GM21367 (cell line): ENCODE measurements around the gene NCCRP1.
"Not testable (repeated sequence)": the region's sequence is repeated elsewhere in the genome, so short reads cannot be mapped to it uniquely, and the experiment has no call there.

Source experiments
- ATAC-seq: cut with Tn5 transposase; IDR thresholded peaks from one replicate; pipeline ENCODE4 v1.9.1; 2021; ENCODE audit not compliant: unreplicated experiment

Gene NCCRP1

DNA sequence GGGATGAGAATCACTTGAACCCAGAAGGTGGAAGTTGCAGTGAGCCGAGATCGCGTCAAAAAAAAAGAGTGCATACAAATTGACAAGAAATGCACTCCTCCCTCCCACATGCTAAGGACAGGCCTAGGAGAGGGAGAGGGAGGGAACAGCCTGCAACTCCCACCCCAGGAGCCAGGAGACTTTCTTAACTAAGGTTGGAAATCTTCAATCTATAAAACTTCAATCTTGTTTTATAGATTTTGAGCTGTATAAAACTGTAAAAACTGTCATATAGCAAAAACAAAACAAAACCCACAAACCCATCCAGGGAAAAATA, 8.6 kb downstream of the NCCRP1 start:
- no peak for ATAC-seq

DNA sequence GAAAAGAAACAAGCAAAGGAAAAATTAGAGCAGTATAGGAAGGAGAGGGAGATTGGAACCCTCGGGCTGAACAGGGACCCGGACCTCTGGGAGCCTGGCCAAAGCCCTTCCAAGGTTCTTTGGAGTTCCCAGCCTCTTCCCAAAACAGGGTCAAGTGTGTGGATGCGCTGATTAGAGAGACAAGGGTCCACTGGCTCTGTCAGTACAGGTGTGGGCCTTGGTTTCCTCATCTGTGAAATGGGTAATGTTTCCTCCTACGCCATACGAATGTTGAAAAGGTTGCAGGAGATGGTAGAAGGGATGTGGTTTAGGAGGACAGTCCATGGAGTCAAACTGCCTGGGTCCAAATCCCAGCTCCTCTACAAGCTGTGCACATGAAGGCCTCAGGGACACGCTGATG, 9.4 kb downstream of the NCCRP1 start:
- no peak for ATAC-seq

DNA sequence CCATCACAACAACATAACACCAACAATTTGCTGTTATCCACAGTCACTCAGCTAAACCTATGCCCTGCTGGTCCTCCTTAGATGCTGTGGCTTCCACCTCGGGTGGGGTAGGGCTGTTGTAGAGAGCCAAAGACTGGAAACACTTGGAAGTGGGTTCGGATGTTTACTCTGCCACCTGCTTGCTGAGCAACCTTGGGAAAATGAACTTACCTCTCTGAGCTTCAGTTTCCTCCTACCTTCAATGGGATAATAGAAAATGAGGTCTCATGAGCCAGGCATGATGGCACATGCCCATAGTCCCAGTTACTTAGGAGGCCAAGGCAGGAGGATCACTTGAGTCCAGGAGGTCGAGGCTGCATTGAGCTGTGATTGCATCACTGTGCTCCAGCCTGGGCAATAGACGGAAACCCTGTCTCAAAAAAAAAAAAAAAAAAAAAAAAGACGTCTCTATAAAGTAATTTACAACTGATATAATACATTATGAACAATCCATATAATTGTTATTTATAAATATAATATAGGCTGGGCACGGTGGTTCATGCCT, 10.6 kb downstream of the NCCRP1 start:
- ATAC-seq: no peak

DNA sequence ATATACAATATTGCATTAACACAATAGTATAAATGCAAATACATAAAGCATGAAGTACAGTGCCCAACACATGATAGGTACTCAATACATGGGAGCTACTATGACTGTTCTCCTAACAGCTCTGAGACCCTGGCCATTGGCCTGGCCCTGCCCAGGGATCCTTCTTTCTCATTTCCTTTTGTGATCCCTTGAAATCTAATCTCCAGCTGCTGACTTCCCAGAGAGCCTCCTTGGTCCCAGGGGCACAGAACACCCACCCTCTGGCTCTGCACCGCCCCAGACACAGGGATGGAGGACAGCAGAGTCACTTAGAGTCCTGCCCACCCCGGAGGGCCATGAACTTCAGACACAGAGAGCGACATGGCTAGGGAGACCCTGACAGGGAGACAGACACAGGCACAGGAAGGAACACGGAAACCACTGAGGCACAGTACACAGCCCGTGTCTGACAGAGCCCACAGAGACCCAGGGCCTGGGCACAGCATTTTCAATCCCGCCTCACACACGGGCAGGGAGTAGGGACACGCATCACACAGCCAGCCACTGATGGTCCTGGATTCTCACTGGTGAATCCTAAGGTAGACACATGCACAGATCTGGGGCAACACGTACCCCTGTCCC, 11.5 kb downstream of the NCCRP1 start:
- no peak for ATAC-seq

DNA sequence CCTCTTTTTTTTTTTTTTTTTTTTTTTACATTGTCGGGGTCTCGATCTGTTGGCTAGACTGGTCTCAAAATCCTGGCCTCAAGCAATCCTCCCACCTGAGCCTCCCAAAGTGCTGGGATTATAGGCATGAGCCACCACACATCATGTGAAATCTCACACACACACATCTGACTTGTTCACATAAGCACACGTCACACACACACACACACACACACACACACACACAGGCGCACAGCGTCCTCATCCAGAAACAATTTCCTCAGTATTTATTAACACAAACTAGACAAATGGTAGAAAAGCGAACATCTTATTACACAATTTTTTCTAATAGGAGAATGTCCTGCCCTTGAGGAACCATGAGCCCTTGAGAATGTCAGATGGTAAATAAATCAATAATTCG, 12.4 kb downstream of the NCCRP1 start:
- ATAC-seq: no peak

DNA sequence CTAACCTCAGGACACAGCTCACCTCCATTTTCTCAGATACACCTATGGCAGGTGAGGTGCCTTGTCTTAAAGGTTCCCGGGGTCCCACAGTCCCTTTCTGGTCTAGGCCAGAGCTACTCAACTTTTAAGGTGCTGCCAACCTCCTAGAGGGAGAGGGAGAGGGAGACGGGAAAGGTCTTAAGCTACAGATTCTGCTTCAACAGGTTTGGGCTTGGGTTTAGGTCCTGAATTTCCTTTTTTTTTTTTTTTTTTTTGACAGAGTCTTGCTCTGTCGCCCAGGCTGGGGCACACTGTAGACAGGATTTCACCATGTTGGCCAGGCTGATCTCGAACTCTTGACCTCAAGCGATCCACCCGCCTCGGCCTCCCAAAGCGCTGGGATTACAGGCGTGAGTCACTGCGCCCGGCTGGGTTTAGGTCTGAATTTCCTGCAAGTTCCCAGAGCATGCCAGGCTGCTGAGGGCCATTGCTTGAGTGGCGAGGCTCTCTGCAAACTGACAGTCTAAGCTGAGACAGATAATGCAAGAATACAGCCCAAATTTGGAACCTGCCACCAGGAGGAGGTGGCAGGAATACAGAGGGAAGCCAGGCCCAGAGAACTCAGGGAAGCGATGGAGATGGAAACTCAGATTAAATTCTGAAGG, 15.1 kb downstream of the NCCRP1 start:
- no peak for ATAC-seq

DNA sequence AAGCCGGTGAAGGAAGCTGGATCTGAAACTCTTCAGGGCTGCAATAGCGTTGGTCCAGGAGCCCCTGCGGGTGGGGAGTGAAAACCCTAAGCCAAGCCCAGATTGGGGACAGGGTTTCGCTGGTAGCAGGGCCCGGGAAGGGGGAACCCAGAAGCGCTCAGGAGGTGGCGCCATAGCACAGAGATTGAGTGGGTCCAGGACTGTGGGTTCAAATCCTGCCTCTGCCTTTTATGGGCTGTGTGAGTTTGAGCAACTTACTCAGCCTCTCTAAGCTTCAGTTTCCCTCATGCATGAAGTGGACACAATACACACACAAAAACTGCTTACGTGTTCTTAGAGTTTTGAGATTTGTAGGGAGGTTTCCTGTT, 15.6 kb downstream of the NCCRP1 start:
- no peak for ATAC-seq

DNA sequence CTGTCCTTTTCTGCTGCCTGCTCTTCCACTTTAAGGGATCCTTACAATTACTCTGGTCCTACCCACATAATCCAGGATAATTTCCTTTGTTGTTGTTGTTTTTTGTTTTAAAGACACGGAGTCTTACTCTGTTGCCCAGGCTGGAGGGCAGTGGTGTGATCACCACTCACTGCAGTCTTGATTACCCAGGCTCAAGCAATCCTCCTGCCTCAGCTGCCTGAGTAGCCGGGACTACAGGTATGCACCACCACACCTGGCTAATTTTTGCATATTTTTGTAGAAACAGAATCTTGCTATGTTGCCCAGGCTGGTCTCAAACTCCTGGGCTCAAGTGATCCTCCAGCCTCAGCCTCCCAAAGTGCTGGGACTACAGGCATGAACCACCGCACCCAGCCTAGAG, 18.6 kb downstream of the NCCRP1 start:
- ATAC-seq: not testable (repeated sequence)

DNA sequence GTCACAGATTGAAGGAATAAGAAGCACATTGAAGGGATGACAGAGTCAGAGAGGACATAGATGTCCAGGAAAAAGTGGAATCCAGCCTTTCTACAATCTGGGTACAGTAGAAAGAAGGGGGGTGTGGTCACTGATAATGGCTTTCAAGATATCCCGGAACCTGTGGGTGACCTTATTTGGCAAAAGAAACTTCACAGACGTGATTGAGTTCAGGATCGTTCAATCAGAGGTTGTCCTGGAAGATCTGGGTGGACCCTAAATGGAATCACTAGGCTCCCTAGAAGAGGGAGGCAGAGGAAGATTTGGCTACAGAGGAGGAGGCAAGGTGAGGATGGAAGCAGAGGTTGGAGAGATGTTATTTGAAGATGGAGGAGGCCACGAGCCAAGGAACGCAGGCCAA, 20.3 kb downstream of the NCCRP1 start:
- no peak for ATAC-seq

DNA sequence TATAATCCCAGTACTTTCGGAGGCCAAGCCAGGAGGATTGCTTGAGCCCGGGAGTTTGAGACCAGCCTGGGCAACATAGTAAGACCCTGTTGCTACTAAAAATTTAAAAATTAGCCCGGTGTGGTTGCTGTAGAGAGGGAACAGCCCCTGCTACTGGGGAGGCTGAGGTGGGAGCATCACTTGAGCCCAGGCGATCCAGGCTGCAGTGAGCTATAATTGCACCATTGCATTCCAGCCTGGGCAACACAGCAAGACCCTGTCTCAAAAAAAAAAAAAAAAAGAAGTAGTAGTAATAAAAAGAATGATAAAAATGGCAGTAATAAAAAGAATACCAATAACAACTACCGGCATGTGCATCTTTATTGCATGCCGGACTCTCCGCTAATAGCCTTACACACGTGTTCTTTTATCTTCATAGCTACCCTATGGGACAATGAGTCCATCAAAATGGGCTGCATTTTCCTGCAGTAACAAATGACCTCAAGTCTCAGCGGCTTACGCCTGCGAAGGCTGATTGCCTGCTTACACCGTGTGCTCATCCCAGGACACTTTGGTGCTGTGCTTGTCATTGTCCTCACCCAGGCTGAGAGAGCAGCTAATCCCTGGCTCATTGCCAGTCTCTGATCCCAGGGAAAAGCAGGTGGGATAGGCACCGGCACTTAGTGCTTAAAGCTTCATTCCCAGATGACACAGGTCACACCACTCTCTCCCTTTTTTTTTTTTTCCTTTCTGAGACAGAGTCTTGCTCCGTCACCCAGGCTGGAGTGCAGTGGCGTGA, 21.7 kb downstream of the NCCRP1 start:
- no peak for ATAC-seq

DNA sequence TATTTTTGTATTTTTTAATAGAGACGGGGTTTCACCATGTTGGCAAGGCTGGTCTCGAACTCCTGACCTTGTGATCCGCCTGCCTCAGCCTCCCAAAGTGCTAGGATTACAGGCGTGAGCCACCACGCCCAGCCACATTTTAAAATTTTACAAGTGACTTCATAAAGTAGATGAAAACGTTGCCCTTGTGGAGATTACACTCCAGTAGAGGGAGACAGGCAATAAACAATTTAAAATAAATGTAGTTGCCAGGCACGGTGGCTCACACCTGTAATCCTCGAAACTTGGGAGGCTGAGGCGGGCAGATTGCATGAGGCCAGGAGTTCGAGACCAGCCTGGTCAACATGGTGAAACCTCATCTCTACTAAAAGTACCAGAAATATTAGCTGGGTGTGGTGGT, 22.3 kb downstream of the NCCRP1 start:
- ATAC-seq: not testable (repeated sequence)

DNA sequence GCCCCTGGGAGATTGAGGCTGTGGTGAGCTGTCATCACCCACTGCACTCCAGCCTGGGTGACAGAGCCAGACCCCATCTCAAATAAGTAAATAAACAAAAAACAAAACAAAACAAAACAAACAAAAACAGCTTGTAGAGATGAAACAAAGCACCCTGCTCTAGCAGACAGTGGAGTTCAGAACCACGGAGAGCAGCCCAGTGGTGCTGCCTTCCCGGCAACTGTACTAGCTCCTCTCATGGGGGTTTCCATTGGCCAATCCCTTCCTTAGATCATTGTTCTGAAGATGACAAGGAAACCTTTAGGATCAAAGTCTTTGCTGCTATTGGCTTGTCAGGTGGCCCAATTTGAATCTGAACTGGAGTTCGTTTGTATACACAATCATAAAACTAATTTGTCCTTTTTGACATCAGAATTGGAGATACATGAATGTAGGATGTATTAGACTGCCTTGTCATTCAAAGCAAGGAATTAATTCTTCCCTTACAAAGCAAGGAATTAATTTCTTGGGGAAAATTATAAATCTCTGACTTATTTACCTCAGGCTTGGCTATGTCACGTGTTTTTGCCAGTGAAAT, 27.0 kb downstream of the NCCRP1 start:
- no peak for ATAC-seq

DNA sequence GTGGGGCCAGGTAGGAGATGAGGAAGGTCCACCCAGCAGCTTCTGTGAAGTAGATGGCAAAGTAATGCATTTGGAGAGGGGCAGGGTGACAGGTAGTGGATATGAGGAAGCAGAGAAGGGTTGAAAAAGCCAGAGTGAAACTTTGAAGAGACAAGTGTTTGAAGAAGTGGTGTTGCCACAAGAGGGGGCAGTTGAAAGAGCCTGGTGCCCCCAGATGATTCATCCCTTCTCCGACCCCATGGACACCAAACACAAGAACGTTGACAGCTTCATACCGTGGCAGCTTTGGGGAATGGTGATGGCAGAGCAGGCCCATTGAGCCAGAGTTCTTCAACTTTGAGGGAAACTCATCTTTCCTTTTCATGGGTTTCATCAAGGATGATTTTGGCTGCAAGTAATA, 28.1 kb downstream of the NCCRP1 start:
- no peak for ATAC-seq

DNA sequence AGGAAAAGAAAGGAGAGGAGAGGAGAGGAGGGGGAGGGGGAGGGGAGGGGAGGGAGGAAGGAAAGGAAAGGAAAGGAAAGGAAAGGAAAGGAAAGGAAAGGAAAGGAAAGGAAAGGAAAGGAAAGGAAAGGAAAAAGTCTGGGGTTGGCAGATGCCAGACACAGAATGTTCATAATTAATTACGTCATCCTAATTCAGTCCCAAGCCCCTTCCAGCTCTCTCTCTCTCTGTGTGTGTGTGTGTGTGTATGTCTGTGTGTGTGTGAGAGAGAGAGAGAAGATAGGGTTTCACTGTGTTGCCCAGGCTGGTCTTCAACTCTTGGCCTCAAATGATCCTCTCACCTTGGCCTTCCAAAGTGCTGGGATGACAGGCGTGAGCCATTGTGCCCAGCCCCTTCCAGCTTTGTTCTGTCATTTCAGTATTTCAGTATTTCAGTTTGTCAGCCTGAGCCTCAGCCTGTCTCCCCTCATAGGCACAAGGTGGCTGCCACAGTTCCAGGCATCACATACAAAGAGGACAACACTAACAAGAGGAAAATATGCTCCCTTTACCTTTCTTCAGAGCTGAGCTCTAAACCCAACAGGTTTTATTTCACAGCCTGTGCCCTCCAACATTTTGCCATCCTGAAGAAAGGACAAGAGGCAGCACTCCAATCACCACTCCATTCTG, 33.5 kb downstream of the NCCRP1 start:
- ATAC-seq: no peak

DNA sequence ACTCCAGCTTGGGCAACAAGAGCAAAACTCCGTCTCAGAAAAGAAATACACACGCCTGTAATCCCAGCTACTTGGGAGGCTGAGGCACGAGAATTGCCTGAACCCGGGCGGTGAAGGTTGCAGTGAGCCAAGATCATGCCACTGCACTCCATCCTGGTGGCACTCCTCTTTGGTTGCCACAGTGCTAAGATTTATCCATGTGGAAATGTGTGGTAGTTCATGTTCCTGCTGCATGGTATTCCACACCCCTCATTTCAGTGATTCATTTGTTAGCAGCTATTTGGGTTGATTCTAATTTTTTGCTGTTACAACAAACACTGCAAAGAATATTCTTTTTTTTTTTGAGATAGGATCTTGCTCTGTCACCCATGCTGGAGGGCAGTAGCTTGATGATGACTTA, 35.9 kb downstream of the NCCRP1 start:
- no peak for ATAC-seq

DNA sequence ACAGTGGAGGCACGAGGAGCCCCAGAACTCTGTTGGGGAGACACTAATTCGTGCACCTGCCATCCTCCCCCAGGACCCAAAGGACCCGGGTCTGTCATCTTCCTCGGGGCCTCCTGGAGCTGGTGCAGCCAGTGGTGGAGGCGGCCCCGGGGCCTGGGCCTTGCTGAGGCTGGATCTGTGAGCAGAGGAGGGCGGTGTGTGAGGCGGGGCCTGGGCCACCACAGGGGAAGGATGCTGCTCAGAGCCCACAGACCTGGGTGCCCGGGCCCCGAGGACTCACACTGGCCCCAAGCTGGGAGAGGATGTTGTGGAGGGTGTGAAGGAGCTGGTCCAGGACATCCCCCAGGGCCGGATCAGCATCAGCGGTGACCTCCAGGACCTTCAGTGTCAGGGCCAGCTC, 39.8 kb downstream of the NCCRP1 start:
- ATAC-seq: no peak

DNA sequence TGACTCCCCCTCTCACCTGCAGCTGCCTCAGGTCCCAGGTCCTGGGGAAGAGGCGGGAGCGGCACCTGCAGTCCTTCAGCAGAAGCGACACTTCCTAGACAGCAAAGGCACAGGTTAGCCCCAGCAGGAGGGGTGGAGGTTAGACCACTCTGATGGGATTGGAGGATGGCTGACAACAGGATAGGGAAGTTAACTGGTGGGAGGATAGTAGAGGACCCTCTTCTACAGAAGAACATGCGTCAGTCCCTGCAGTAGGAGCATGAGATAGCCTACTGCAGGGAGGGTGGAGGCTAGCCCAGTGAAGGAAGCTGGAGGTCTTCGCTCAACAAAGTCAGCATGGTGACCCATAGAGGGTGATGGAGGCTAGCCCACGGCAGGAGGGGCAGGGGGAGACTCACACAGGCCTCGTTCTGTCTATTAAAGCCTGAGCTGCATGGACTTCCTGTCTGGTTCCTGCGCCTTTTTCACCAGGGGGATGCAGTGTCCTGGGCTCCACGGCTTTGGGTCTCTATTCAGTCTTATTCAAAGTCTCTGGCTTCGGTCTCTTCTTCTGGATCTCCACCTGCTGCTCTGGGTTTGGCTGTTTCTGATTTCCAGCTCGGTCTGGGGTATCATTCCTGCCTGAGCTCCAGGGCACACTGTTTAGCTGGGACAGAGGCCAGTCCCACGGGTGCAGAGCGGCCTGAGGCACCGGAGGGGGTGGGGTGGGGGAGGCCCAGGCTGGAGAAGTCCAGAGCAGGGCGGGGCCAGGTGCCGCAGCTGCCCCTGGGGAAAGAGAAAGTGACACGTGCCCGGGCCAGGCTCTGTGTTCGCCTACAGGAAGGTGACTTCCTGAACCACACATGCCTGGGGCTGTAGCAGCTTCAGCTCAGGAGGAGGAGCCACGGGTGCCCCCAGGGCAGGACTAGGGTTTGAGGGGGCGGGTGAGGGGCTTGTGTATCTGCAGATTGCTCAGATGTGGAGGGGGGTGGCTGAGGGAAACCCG, 40.7 kb downstream of the NCCRP1 start:
- no peak for ATAC-seq

DNA sequence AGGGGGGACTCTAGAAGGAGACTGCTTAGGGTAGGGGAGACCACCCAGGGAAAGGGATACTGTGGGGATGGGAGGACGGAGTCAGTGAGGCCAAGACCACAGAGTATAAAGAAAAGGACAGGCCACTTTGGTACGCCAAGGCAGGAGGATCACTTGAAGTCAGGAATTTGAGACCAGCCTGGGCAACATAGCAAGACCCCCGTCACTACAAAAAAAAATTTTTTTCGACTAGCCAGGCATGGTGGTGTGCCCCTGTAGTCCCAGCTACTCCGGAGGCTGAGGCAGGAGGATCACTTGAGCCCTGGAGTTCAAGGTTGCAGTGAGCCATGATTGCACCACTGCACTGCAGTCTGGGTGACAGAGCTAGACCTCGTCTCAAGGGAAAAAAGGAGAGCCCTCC, 41.4 kb downstream of the NCCRP1 start:
- no peak for ATAC-seq

DNA sequence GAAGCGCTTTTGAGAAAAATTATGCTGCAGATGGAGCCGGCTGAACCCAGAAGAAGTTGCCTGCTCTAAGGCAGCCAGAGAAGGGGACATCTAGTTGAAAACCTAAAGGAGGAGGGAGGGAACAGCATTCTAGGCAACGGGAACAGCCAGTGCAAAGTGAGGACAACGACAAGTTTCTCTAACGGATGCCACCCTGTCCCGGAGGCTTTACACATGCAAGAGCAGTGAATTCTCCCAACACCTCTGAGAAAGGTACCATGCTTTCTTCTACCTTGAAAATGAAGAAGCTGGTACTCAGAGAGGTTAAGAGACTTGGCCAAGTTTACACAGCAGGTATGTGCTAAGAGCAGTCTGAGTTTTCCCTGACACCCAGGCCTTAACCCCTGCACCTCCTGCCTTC, 42.2 kb downstream of the NCCRP1 start:
- ATAC-seq: no peak

DNA sequence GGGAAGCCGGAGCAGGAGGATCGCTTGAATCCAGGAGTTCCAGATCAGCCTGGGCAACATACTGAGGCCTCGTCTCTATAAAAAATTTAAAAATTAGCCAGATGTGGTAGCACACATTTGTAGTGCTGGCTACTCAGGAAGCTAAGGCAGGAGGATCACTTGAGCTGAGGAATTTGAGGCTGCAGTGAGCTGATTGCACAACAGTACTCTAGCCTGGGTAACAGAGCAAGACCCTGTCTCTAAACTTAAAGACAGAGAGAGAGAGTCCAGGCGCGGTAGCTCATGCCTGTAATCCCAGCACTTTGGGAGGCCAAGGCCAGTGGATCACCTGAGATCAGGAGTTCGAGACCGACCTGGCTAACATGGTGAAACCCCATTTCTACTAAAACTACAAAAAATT, 43.7 kb downstream of the NCCRP1 start:
- no peak for ATAC-seq
